C4-2B (cell line): Measurements from ENCODE around the gene SPATA25.

Source experiments
- ZFX ChIP-seq: fragments of 450-650 bp; IDR thresholded peaks from 2 replicates; pipeline ENCODE4 v1.6.1; 2017
- TF ChIP-seq, protein P1 (sequence below): fragments of 450-650 bp; conservative IDR thresholded peaks from 2 replicates; pipeline ENCODE4 v1.5.1; 2017; ENCODE audit warnings: mild to moderate bottlenecking

- TF ChIP-seq, protein P1, sequence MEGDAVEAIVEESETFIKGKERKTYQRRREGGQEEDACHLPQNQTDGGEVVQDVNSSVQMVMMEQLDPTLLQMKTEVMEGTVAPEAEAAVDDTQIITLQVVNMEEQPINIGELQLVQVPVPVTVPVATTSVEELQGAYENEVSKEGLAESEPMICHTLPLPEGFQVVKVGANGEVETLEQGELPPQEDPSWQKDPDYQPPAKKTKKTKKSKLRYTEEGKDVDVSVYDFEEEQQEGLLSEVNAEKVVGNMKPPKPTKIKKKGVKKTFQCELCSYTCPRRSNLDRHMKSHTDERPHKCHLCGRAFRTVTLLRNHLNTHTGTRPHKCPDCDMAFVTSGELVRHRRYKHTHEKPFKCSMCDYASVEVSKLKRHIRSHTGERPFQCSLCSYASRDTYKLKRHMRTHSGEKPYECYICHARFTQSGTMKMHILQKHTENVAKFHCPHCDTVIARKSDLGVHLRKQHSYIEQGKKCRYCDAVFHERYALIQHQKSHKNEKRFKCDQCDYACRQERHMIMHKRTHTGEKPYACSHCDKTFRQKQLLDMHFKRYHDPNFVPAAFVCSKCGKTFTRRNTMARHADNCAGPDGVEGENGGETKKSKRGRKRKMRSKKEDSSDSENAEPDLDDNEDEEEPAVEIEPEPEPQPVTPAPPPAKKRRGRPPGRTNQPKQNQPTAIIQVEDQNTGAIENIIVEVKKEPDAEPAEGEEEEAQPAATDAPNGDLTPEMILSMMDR = no peak
- no peak for TF ChIP-seq ZFX
These were observed 9.9 kb upstream of the SPATA25 start for GRCh38 chr20:45897289-45897688.
